ENCODE results near the gene TIMP2.

DNA sequence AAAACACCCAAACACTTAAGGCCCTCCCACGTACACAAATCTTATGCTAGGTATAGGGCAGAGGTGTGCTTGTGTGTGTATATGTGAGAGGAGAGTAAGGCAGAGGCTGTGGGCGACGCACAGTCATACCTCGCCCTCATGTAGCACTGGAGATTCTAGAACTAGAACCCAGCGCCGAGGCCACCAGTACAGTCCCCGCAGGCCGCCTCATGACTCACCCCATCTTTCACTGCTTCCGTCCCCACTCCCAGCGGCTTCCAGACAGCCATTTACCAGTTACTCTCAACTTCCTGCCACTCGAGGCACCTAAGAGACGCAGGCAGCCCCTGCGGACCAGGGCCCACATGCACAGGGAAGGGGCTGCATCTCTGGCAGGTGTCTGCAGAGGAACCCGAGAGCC is 119.9 kb downstream of the TIMP2 start:
- no peak for TF ChIP-seq EZH2 (IDR thresholded peaks at IDR 0.05; ENCODE audit: borderline replicate concordance, insufficient read depth, low read length, poor library complexity, severe bottlenecking)
- TF ChIP-seq, protein P1, sequence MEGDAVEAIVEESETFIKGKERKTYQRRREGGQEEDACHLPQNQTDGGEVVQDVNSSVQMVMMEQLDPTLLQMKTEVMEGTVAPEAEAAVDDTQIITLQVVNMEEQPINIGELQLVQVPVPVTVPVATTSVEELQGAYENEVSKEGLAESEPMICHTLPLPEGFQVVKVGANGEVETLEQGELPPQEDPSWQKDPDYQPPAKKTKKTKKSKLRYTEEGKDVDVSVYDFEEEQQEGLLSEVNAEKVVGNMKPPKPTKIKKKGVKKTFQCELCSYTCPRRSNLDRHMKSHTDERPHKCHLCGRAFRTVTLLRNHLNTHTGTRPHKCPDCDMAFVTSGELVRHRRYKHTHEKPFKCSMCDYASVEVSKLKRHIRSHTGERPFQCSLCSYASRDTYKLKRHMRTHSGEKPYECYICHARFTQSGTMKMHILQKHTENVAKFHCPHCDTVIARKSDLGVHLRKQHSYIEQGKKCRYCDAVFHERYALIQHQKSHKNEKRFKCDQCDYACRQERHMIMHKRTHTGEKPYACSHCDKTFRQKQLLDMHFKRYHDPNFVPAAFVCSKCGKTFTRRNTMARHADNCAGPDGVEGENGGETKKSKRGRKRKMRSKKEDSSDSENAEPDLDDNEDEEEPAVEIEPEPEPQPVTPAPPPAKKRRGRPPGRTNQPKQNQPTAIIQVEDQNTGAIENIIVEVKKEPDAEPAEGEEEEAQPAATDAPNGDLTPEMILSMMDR (IDR thresholded peaks at IDR 0.05; ENCODE audit: poor library complexity, severe bottlenecking), result no peak
- no peak for TF ChIP-seq SMC3 (conservative IDR thresholded peaks at IDR 0.05; ENCODE audit: poor library complexity)
- no peak for TF ChIP-seq POLR2AphosphoS5 (IDR thresholded peaks at IDR 0.05)
- TF ChIP-seq RAD21 (conservative IDR thresholded peaks at IDR 0.05), result no peak
- TF ChIP-seq, protein P2, sequence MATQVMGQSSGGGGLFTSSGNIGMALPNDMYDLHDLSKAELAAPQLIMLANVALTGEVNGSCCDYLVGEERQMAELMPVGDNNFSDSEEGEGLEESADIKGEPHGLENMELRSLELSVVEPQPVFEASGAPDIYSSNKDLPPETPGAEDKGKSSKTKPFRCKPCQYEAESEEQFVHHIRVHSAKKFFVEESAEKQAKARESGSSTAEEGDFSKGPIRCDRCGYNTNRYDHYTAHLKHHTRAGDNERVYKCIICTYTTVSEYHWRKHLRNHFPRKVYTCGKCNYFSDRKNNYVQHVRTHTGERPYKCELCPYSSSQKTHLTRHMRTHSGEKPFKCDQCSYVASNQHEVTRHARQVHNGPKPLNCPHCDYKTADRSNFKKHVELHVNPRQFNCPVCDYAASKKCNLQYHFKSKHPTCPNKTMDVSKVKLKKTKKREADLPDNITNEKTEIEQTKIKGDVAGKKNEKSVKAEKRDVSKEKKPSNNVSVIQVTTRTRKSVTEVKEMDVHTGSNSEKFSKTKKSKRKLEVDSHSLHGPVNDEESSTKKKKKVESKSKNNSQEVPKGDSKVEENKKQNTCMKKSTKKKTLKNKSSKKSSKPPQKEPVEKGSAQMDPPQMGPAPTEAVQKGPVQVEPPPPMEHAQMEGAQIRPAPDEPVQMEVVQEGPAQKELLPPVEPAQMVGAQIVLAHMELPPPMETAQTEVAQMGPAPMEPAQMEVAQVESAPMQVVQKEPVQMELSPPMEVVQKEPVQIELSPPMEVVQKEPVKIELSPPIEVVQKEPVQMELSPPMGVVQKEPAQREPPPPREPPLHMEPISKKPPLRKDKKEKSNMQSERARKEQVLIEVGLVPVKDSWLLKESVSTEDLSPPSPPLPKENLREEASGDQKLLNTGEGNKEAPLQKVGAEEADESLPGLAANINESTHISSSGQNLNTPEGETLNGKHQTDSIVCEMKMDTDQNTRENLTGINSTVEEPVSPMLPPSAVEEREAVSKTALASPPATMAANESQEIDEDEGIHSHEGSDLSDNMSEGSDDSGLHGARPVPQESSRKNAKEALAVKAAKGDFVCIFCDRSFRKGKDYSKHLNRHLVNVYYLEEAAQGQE (IDR thresholded peaks at IDR 0.05; ENCODE audit: borderline replicate concordance), result no peak
- TF ChIP-seq MXI1 (conservative IDR thresholded peaks at IDR 0.05; ENCODE audit: poor library complexity, severe bottlenecking), result no peak
- TF ChIP-seq EP300 (conservative IDR thresholded peaks at IDR 0.05; ENCODE audit: poor library complexity, severe bottlenecking), result no peak
- TF ChIP-seq TAF1 (IDR thresholded peaks at IDR 0.05; ENCODE audit: low read depth), result no peak
